Psoas muscle (tissue), 8 donors: ENCODE measurements around the gene SOCS3. TPM values are rescaled to one million over a fixed set of nuclear protein-coding genes. Genes with fewer than 3 reads are reported as not detected.

Source experiments
- ATAC-seq, 4 donors: fragments of 200-7000 bp; cut with Tn5 transposase; one replicate each; pipeline ENCODE4 v1.9.1; 2020; ENCODE audit warnings: moderate library complexity in 3 of 4, mild to moderate bottlenecking in 2 of 4
- DNase-seq, 2 donors: peaks; one replicate each; pipeline ENCODE4 v3.0.0-alpha.2; 2020
- H3K27ac ChIP-seq: fragments of 200-600 bp; one replicate; pipeline ENCODE4 v1.8.0; 2022
- H3K27me3 ChIP-seq, 3 donors: fragments of 200-600 bp in 1 of 3; one replicate each; pipeline versions ENCODE4 v1.6.1 to v1.8.0; 2013 to 2022; ENCODE audit warnings: low read length in 2 of 3, mild to moderate bottlenecking in 2 of 3, moderate library complexity in 1 of 3; ENCODE audit not compliant: insufficient read depth in 3 of 3
- H3K36me3 ChIP-seq, 2 donors: fragments of 200-600 bp in 1 of 2; one replicate each; pipeline versions ENCODE4 v1.6.1 to v1.8.0; 2013 to 2022; ENCODE audit warnings: low read depth in 1 of 2, mild to moderate bottlenecking in 1 of 2, moderate library complexity in 1 of 2; ENCODE audit not compliant: insufficient read depth in 1 of 2
- H3K4me1 ChIP-seq: fragments of 200-600 bp; one replicate; pipeline ENCODE4 v1.8.0; 2022
- H3K4me3 ChIP-seq: fragments of 200-600 bp; one replicate; pipeline ENCODE4 v1.8.0; 2022; ENCODE audit warnings: mild to moderate bottlenecking
- H3K9me3 ChIP-seq: fragments of 200-600 bp; one replicate; pipeline ENCODE4 v1.8.0; 2022
- CTCF ChIP-seq: fragments of 200-600 bp; IDR thresholded peaks from one replicate; pipeline ENCODE4 v1.8.0; 2022; ENCODE audit warnings: antibody characterized with exemption
- WGBS, 3 donors: extraction: QIAGEN DNeasy Blood & Tissue Kit; methylation state at CpG; one replicate each; pipeline versions ENCODE4 v1.1.6 to v1.1.7; 2013; 5-methylcytosine and 5-hydroxymethylcytosine counted together
- intact Hi-C, 2 donors: fragments of 100-400 bp; cut with DNase I; formaldehyde crosslinking; loops; one replicate each; pipeline versions ENCODE4 v1.11.0 to v1.14.2; 2022
- polyA plus RNA-seq, 3 donors: library from polyadenylated mRNA; stranded (reverse); fragments of 200-250 nt; gene quantifications; one replicate each; pipeline ENCODE4 v1.2.3, GENCODE V29; 2013
- total RNA-seq, 4 donors: library from RNA; stranded (reverse); fragmentation: NEBNext Ultra II Directional in 2 of 4; extraction: Animal tissue kit (Norgen Biotek cat#: 25700) in 2 of 4; gene quantifications; one replicate each; pipeline versions ENCODE4 v1.2.1 to v1.2.4, GENCODE V29; 2021 to 2023
- donor health status: healthy with polysubstance abuse.
- donor health status: DM: no; HTN: no; CAD: no; lungs with moderate emphysema.
- donor health status: Bipolar disorder and iron deficiency.
- donor health status: healthy.
- donor health status: DM: yes; HTN: yes; CAD: no.
- donor health status: DM: no; HTN: no; CAD: no.
- donor health status: DM: no; HTN: no; CAD: no.
- donor health status: DM: yes; HTN: yes; CAD: no.

The SOCS3 gene
- total and polyA plus RNA-seq, 7 donors, result 5.3 to 43.5 (median 17.4) TPM

- DNase-seq (peak in 1 of 2 donors; percentile 61), ATAC-seq (peak; percentile 48 to 86 (median 71))
- TF ChIP-seq CTCF, result peak; percentile 7
- peak overlapping the region; percentile 28 for H3K27ac ChIP-seq
- WGBS, 3 donors, result 42 to 63% (median 51%) methylated on average over 15 of the region's 15 CpGs
- H3K27me3 ChIP-seq, result no peaks in the 10 kb centered on the region
- intact Hi-C loops, result no loop called here
- H3K4me1 ChIP-seq, result peaks cover 68% of the 10 kb centered on the region
- no peak overlapping the region for H3K4me3 ChIP-seq
- peaks cover 0 to 22% of the 10 kb centered on the region in 2 donors for H3K36me3 ChIP-seq
- H3K9me3 ChIP-seq, result no peaks in the 10 kb centered on the region
These were observed 30.6 kb upstream of the SOCS3 start for GRCh38 chr17:78390241-78391050.

GRCh38 chr17:78387977-78388941 is 28.4 kb upstream of the SOCS3 start:
- Histone ChIP-seq H3K4me3 (no peak overlapping the region), H3K36me3 (peaks cover 0 to 5% of the 10 kb centered on the region in 2 donors), H3K4me1 (peaks cover 87% of the 10 kb centered on the region), H3K27ac (peak overlapping the region; percentile 70), H3K27me3 (no peaks in the 10 kb centered on the region), H3K9me3 (no peaks in the 10 kb centered on the region)
- intact Hi-C loops, result no loop called here
- 42 to 60% (median 52%) methylated on average over 10 of the region's 10 CpGs for WGBS, 3 donors
- TF ChIP-seq CTCF, result no peak
- ATAC-seq, result no peak
- no peak for DNase-seq

GRCh38 chr17:78384479-78385175 is 24.8 kb upstream of the SOCS3 start:
- no peak overlapping the region for H3K4me3 ChIP-seq
- no peak for DNase-seq
- no peak for TF ChIP-seq CTCF
- intact Hi-C loops, result no loop called here
- H3K27me3 ChIP-seq, result no peaks in the 10 kb centered on the region
- peaks cover 0 to 10% of the 10 kb centered on the region in 2 donors for H3K36me3 ChIP-seq
- H3K9me3 ChIP-seq, result no peaks in the 10 kb centered on the region
- peak overlapping the region; percentile 84 for H3K27ac ChIP-seq
- 83 to 85% (median 84%) methylated on average over 23 of the region's 23 CpGs for WGBS, 3 donors
- peaks cover 89% of the 10 kb centered on the region for H3K4me1 ChIP-seq
- ATAC-seq, result peak in 2 of 4 donors; percentile 6 to 23

- no peak for TF ChIP-seq CTCF
- DNase-seq (peak; percentile 85 to 91), ATAC-seq (peak; percentile 93 to 94 (median 94))
- Histone ChIP-seq H3K36me3 (peaks cover 0 to 10% of the 10 kb centered on the region in 2 donors), H3K4me1 (peaks cover 87% of the 10 kb centered on the region), H3K27me3 (no peaks in the 10 kb centered on the region), H3K9me3 (no peaks in the 10 kb centered on the region), H3K27ac (peak overlapping the region; percentile 84), H3K4me3 (no peak overlapping the region)
- 26 to 45% (median 34%) methylated on average over 15 of the region's 15 CpGs for WGBS, 3 donors
- intact Hi-C loops, result no loop called here
These were observed 24.0 kb upstream of the SOCS3 start for GRCh38 chr17:78383725-78384471.
